DMS53 treated with DMSO at 0.1 percent for 48 hours (cell line): Measurements from ENCODE around the gene DPP6.

Experiments
- DNase-seq: peaks from one replicate; lab custom pipeline; 2025; ENCODE audit not compliant: unreplicated experiment; lab: John Stamatoyannopoulos, UW

DPP6 gene

DNA sequence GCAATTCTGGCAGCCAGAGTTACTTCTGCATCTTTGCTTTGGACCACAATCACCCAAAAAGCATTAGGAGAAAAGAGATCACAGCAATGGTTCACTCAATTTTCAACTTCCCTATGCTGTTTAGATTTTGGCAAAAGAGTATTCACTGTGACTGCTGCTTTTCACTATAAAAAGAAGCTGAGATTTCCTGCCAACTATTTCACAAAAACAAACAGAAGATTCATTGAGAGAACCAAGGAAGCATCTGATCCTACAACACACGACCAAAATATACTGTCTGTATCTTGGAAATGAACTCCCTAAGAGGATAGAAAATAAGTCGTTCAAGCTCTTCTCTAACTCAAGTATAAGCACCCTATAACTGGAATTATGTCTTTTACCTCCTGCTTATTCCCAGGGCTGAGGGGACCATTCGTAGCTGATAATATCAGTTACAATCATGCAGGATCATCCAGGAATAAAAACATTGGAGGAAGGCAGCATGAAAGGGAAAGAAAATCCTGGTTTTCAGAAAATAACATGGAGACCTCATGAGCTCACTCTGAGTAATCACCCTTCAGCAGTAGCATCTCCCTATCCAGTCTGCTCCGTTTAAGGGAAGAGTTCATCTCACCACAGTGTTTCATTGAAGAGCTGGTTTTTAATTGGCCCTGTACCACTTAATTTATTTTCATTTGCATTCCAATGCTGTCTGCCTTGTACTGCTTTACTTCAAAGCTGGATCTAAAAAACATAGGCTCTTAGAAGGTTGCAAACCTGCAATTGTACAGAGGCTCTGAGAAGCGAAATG, 694.6 kb downstream of the DPP6 start:
- DNase-seq = no peak

- DNase-seq = no peak
Observed at GRCh38 chr7:154748089-154748786, 696.0 kb downstream of the DPP6 start.

- no peak for DNase-seq
Observed at GRCh38 chr7:154750353-154750801, 698.2 kb downstream of the DPP6 start.

DNA sequence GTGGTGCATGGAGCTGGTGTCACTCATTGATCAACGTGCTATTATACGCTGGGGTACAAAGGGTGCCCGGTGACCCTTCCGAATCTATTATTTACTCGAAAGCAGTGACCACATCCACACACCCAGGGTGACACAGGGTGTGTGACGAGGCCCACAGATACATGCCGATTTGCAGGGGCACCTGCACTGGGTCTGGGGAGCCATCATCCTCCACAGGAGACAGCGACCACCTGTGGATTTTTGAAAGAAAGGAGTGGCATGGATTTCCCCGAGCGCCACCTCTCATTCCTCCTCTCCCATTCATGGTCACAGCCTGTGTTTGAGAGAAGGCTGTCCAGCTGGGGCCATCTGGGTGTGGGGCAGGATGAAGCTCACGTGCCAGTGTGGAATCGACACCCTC, 701.0 kb downstream of the DPP6 start:
- DNase-seq = no peak

- no peak for DNase-seq
Observed at GRCh38 chr7:154757756-154758155, 705.6 kb downstream of the DPP6 start.

DNA sequence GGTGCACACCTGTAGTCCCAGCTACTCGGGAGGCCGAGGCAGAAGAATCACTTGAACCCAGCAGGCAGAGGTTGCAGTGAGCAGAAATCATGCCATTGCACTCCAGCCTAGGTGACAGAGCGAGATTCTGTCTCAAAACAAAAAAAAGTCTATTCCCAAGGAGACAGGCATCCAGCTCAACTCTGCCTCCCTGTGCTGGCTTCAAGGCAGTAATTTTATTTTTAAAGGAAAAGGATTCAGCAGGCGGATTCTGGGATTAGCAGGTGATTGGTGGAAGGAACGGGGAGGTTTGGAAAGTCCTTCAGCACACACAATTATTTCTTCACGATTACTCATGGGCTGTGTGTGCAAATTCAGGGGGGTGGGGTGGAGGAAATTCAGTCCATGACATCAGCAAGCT, 707.8 kb downstream of the DPP6 start:
- DNase-seq = no peak

DNA sequence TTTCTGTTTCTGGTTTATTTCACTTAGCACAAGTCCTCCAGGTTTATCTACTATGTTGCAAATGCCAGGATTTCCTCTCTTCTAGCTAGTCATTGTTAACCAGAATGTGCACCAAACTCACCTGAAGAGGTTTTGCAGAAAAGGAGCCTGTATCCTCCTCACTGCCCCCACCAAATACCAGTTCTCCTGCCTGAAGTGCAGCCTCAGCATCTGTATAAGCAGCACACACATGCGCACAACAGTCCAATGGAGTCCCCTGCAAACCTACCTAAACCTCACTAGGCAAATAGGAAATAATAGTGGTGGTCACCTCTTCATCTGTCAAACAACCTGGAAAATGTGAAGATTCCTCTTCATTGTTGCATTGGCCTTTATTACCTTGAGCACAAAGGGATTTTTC, 712.9 kb downstream of the DPP6 start:
- DNase-seq = no peak

DNA sequence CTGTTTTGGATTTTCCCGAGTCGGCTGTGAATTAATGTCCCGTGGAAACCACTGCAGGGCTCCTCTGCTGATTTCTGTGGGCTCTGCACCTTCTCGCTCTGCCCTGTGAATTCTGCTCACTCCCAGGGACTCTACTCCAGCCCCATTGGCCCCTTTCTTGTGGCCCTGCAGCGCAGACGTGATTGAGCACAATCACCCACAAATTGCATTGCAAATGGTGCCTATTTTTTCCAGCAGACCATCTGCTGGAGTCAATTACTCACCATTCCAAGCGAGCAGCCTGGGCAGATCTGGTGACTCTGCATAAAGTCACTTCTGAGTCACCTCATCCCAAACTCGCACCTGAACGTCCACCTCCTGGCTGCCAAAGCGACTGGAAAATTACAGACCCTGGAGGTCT, 714.9 kb downstream of the DPP6 start:
- no peak for DNase-seq

GRCh38 chr7:154767821-154768415, 715.7 kb downstream of the DPP6 start:
- no peak for DNase-seq

- no peak for DNase-seq
Observed at GRCh38 chr7:154769001-154769400, 716.8 kb downstream of the DPP6 start.

DNA sequence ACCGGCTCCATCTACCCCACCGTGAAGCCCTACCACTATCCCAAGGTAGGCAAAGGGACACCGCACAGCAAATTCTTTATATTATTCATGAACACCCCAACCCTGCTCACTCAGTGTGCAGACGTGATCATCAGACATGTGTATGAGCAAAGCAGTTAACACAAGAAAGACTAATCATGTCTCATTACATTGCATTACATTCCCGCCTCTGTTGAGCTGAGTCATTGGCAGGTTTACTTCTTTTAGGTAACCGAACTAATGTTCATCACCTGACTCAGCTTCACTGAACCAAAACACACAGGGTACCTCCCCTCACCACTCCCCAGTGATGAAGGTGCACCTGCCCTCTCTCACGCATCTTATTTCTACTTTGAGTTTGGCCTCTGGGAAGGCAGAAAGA, 717.3 kb downstream of the DPP6 start:
- DNase-seq = no peak

DNA sequence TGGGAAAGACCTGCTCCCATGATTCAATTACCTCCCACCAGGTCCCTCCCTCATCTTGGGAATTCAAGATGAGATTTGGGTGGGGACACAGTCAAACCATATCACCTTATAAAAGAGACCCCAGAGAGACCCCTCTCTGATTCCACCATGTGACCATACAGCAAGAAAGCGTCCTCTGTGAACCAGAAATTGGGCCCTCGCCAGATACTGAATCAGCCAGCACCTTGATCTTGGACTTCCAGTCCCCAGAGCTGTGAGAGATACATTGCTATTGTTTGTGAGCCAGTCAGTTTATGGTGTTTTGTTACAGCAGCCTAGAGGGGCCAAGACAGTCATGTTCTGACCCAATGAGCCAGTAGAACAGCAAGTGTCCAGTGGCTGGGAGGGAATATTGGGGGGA, 718.2 kb downstream of the DPP6 start:
- DNase-seq = no peak

DNA sequence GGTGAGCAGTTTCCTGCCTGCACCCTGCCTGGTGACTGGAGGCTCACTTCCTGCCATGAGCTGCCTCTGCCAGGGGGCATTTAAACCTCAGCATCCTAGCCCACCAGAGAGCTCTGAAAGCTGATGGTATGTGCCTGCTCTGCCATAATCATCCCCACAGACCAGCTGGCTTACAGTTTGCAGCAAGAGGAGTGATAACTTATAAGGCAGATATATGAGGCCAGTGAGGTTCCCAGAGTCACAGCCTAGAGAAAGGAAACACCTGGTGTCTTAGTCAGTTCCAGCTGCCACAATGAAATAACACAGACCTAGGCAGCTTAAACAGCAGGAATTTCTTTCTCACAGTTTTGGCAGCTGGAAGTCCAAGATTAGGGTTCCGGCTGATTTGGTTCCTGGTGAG, 718.8 kb downstream of the DPP6 start:
- DNase-seq = no peak

DNA sequence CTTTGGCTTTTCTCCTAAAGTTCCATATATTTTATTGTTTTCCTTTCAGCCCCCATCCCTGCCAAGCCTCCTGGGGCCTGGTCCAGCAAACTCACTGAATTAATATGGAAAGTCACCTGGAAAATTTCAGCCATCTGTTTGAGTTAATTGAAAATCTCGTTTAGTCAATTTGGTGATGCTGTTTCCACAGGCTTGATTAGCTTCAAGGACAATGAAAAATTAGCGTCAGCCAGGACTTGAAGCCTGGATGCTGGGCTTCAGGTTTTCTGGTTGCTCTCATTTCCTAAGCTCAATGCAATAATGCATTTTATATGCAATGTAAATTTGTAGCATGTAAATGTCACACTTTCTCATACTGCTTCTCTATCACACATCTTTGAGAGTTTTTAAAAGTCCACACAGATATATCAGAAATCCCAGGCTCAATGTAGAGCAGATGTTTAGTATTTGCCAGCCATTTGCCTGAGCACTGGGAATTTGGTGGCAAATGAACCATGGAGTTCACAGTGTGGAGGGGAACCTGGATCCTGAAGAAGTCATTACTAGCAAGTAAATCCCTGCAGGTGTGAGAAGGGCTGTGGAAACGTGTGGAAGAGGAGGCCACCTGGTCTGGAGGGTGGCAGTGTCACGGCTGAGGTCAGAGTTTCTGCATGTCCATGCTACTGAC, 722.2 kb downstream of the DPP6 start:
- DNase-seq = no peak

- DNase-seq = no peak
Observed at GRCh38 chr7:154775681-154776080, 723.5 kb downstream of the DPP6 start.

GRCh38 chr7:154776350-154776749, 724.2 kb downstream of the DPP6 start:
- no peak for DNase-seq

GRCh38 chr7:154777023-154777422, 724.8 kb downstream of the DPP6 start:
- DNase-seq = no peak

- no peak for DNase-seq
Observed at GRCh38 chr7:154777489-154777888, 725.3 kb downstream of the DPP6 start.

DNA sequence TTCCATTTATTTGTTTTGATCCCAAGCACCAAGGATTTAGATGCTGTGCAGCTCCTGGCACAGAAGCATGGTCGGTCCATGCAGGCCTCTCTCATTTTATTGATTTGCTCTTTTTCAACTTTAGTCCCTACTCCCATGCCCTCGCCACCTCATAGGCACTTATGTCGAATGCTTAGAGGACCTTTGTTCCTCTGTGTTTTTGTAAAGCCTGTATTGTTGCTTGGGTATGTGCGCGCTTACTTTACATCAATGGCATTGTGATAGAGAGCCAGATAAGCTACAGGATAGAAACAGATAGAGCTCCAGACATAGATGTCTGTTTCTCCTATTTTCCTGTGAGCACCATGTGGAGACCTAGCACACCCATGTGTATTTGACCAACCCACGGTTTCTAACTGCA, 725.7 kb downstream of the DPP6 start:
- DNase-seq = no peak

DNA sequence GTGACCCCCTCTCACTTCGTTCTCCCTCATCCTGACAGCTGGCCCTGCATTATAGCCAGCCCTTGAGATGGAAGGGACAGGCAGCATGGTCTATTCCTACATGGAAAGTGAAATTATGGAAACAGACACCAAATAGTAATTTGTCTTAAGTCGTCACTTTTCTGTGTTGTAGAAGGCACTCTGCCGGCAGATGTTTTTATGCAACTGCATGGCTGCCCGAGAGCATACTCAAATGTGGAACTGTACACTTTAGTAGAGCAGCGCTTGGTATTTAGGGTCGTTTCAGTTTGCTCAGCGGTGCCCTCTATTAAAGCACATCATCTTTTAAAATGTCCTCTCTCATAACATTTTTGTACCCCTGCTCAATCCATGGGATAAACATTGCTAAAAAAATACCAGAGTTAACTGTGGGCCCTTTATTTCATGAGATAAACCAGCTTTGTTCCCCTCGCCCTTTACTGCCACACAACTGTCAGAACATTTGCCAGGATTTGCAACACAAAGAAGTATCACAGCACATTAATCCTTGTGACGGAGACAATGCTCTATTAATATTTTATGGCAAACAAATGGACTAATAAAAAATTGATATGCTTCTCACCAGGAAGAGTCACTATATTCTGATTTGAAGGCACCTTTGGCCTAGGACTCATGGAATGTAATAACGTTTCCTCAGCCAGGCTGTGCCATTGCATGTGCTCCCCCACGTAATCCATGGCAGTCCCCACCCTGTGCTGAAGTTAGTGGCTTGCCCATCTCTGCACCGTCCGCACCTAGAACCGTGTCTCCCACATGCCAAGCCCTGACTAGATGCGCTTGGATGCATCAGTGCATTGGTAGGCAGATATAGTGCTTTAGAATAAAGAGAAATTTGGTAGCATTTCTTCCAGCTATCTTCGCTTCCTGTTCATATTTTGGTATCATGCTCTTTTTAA, 729.4 kb downstream of the DPP6 start:
- DNase-seq = no peak
